Right atrium auricular region (tissue), 2 donors: ENCODE data around the gene SMYD3. TPM values are rescaled to one million over a fixed set of nuclear protein-coding genes. Genes with fewer than 3 reads are reported as not detected.

Source experiments
- DNase-seq: peaks from one replicate; pipeline ENCODE4 v3.0.0-alpha.2; 2019; ENCODE audit warnings: low spot score
- H3K27ac ChIP-seq, 2 donors: fragments of 200-600 bp; sonication (generic); 1 replicate in 1 of 2; 2 replicates in 1 of 2; pipeline ENCODE4 v1.5.1; 2016 to 2019
- H3K27me3 ChIP-seq, 2 donors: fragments of 200-600 bp; sonication (generic); one replicate each; pipeline versions ENCODE4 v1.5.1 to v1.6.0; 2017 to 2019
- H3K36me3 ChIP-seq: fragments of 200-600 bp; sonication (generic); one replicate; pipeline ENCODE4 v1.5.1; 2016
- H3K4me1 ChIP-seq, 2 donors: fragments of 200-600 bp; sonication (generic); one replicate each; pipeline versions ENCODE4 v1.5.1 to v1.6.0; 2017 to 2019
- H3K4me3 ChIP-seq, 2 donors: fragments of 200-600 bp; sonication (generic); 1 replicate in 1 of 2; 2 replicates in 1 of 2; pipeline ENCODE4 v1.5.1; 2017 to 2019; ENCODE audit warnings: mild to moderate bottlenecking in 1 of 2, moderate library complexity in 1 of 2
- H3K9me3 ChIP-seq, 2 donors: fragments of 200-600 bp; sonication (generic); one replicate each; pipeline ENCODE4 v1.5.1; 2019
- CTCF ChIP-seq, 2 donors: fragments of 200-600 bp; sonication (generic); IDR thresholded peaks; one replicate each; pipeline ENCODE4 v1.5.1; 2019; ENCODE audit warnings: antibody characterized with exemption in 2 of 2
- total RNA-seq, 2 donors: library from RNA; depleted of rRNA; stranded (reverse); fragments of >200 nt; gene quantifications; one replicate each; pipeline ENCODE4 v1.1.0, GENCODE V29; 2016

SMYD3 gene
- total RNA-seq, 2 donors from 2014 or later = 7.9 to 8.5 TPM

DNA sequence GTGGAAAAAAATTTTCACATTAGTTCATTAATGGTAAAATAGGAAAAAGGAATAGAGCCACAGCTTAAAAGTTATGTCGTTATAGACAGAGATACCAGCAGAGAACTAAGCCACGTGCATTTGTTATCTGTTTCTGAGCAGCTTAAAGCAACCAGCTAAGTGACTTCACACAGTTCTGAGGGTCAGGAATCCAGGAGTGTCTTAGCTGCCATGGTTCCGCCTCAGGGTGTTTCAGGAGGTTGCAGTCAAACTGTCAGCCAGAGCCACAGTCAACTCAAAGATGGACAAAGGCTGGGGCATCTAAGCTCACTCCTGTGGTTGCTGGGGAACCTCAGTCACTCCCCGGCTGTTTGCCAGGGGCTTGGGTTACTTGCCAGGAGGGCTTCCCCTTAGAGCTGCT, 515.8 kb downstream of the SMYD3 start:
- H3K4me3 ChIP-seq = no peak overlapping the region
- no peaks in the 10 kb centered on the region for H3K9me3 ChIP-seq
- no peak overlapping the region for H3K27ac ChIP-seq
- H3K27me3 ChIP-seq = no peaks in the 10 kb centered on the region
- no peak for TF ChIP-seq CTCF (IDR thresholded peaks at IDR 0.05)
- H3K36me3 ChIP-seq = no peaks in the 10 kb centered on the region
- H3K4me1 ChIP-seq = no peaks in the 10 kb centered on the region
- DNase-seq = no peak

GRCh38 chr1:245990315-245991022, 516.6 kb downstream of the SMYD3 start:
- Histone ChIP-seq H3K27ac (no peak overlapping the region), H3K4me3 (no peak overlapping the region), H3K36me3 (no peaks in the 10 kb centered on the region), H3K27me3 (no peaks in the 10 kb centered on the region), H3K4me1 (no peaks in the 10 kb centered on the region), H3K9me3 (no peaks in the 10 kb centered on the region)
- no peak for DNase-seq
- no peak for TF ChIP-seq CTCF (IDR thresholded peaks at IDR 0.05)

DNA sequence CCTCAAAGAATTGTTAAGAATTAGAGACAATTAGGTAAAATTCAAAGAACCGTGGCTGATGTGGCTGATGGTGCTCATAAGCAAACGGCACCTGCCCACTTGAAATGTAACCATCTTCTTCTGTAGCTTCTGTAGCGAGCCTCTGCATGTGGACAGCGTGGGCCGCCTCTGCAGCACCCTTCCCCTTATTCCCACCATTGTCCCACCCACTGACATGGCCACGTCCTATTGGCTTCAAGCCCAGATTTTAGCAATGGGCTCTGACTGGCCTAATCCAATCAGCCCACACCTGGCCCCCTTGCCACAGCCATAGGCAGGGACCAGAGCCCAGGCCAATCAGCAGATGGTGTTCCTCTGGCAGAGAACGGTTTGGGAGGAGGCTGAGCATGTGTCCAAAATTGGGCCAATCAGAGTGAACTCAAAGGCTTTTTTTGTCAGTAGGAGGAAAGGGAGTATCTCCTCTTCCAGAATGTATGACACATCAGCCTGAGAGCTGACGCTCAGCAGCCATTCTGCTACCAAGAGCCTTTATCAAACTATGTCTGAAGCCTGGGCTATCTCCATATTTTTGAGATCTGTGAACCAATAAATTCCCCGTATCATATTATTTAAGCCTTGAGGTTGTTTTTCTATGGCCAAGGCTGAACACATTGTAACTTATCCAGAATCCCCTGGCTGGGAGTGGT, 518.5 kb downstream of the SMYD3 start:
- DNase-seq = no peak
- H3K9me3 ChIP-seq = no peaks in the 10 kb centered on the region
- H3K4me3 ChIP-seq = no peak overlapping the region
- H3K4me1 ChIP-seq = no peaks in the 10 kb centered on the region
- no peak for TF ChIP-seq CTCF (IDR thresholded peaks at IDR 0.05)
- H3K27ac ChIP-seq = no peak overlapping the region
- H3K36me3 ChIP-seq = no peaks in the 10 kb centered on the region
- no peaks in the 10 kb centered on the region for H3K27me3 ChIP-seq

GRCh38 chr1:245987997-245988392, 519.1 kb downstream of the SMYD3 start:
- TF ChIP-seq CTCF (IDR thresholded peaks at IDR 0.05) = no peak
- Histone ChIP-seq H3K27me3 (no peaks in the 10 kb centered on the region), H3K9me3 (no peaks in the 10 kb centered on the region), H3K4me1 (no peaks in the 10 kb centered on the region), H3K27ac (no peak overlapping the region), H3K4me3 (no peak overlapping the region), H3K36me3 (no peaks in the 10 kb centered on the region)
- DNase-seq = no peak

- H3K27ac ChIP-seq = no peak overlapping the region
- no peak overlapping the region for H3K4me3 ChIP-seq
- H3K4me1 ChIP-seq = no peaks in the 10 kb centered on the region
- no peak for TF ChIP-seq CTCF (IDR thresholded peaks at IDR 0.05)
- no peak for DNase-seq
- no peaks in the 10 kb centered on the region for H3K36me3 ChIP-seq
- H3K27me3 ChIP-seq = no peaks in the 10 kb centered on the region
- no peaks in the 10 kb centered on the region for H3K9me3 ChIP-seq
These were observed 519.5 kb downstream of the SMYD3 start for GRCh38 chr1:245987577-245987976.
